Erythroblast (primary cell): ENCODE measurements around the gene GOLGA1.

Experiments
- GATA1 ChIP-seq: IDR thresholded peaks from 2 replicates; pipeline ENCODE4 v1.6.1; 2011; ENCODE audit warnings: low read depth, mild to moderate bottlenecking, control low read depth, low read length, moderate library complexity
- POLR2A ChIP-seq: IDR thresholded peaks from 2 replicates; pipeline ENCODE4 v1.6.1; 2011; ENCODE audit warnings: mild to moderate bottlenecking, low read length

- no peak for TF ChIP-seq POLR2A
- no peak for TF ChIP-seq GATA1
These were observed 1.0 kb upstream of the GOLGA1 start for GRCh38 chr9:124941679-124942561.
